Central memory CD4-positive, alpha-beta T cell (primary cell): ENCODE measurements around the gene TOX4.
"Not testable (repeated sequence)": the region's sequence is repeated elsewhere in the genome, so short reads cannot be mapped to it uniquely, and the experiment has no call there.

ENCODE experiments used
- DNase-seq: peaks from one replicate; pipeline ENCODE4 v3.0.0; 2022

TOX4 gene

DNA sequence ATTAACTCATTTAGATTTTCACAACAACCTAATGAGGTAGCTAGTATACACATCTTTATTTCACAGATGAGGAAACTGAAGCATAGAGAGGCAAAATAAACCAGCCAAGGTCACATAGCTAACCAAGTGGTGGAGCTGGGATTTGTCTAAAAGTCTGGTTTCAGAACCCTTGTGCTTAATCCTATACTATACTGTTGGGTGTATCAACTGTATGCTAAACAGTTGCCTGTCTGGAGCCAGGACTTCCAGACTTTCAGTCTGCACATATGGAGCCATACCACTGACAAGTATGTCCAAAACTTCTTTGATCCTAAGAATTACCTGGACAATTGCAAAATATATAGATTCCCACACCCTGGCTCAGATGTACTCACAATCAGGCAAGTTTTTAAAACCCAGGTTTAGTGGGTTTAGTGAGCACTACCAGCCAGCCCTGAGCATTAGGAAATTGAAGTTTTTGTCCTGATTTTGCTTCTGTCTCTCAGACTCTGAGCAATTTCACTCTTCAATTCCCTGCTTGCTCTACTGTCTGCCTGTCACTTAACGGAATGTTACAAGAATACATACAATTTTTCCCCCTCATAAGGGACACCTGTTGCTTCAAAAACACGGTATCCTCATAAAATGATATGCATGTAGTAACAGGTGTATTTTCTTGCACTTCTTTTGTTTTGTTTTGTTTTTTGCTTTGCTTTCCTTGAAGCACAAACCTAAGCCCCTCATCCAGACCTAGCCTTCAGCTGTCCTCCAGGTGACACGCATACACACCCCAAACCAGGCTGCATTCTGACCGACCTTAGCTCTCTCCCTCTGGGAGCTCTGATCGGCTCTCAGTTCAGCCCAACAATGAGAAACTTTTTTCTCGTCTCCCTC lies 58.8 kb downstream of the TOX4 start:
- DNase-seq = no peak

DNA sequence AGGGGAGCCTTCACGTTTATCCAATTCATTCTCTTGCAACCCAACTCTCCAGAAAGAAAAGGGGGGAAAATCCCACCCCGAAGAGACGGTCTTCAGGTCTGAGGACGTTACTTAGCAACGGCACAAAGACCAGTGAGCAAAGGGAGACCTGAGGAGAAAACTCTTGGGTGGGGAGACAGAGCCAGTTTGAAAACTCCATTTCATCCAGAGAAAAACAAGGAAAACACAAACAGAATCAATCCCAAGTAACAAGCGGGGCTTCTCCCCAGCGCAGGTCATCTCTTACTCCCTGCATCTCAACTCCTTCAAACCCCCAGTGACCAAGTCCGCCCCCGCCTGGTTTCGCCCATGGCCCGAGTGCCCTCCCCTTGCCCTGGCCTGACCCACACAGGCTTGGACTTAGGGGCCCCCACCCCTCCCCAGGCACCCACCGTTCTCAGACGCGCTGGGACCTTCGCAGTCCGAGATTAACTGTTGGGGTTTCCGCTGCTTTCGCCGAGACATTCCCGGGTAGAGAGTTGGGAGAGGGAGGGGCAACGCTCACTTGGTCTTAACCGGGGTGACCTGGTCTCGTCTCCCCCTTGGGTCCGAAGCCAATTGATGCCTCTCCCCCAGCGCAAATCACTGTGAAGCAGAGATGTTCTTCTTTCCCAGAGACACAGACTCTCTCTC lies 59.6 kb downstream of the TOX4 start:
- DNase-seq = no peak

DNA sequence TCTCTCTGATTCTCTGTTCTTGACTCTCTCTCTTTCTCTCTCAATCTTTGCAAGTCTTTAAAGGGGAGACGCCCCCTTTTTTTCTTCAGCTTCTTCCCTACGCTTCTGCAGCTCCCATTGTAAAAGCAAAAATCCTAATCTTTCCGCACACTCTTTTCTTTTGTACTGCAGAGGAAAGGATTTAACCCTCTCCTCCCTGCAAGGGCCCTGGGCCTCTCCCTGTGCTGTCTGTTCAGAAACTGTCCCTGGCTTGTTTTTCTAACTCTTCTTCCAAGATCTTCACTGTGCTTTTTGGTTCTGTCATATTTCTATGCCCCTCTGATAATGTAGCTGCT lies 60.1 kb downstream of the TOX4 start:
- DNase-seq = no peak

DNA sequence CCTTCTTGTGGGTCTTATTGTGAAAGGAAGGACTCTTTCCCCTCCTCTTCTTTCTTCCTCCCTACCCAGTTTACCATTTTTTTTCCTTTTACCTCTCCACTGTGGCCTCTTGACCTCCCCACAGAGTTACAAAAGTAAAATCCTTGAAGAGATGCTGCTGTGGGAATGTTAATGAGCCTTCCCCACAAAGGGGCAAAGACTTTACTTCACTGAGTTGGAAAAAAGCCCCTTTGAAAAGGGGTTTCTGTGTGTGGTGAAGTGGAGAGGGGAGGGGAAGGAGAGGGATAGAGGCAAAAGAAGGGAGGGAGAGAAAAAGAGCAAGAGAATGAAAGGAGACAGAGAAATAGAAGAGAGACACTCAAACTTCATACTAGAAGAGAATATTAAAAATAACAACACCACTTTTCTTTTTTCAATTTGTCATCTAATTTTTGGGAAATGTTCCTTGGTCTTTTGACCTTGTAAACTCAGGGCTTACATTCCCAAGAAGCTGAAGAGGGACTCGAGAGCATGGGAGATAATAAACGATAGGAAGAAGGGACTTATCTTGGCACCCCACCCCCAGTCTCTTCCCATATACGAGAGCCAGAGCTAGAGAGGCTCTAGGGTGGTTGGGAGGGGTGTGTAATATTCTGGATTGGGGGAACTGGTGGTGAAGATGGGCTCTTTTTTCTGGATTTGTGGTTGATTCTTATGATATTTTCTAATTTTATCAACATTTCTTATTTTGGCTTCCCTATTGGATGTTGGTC lies 62.4 kb downstream of the TOX4 start:
- no peak for DNase-seq

DNA sequence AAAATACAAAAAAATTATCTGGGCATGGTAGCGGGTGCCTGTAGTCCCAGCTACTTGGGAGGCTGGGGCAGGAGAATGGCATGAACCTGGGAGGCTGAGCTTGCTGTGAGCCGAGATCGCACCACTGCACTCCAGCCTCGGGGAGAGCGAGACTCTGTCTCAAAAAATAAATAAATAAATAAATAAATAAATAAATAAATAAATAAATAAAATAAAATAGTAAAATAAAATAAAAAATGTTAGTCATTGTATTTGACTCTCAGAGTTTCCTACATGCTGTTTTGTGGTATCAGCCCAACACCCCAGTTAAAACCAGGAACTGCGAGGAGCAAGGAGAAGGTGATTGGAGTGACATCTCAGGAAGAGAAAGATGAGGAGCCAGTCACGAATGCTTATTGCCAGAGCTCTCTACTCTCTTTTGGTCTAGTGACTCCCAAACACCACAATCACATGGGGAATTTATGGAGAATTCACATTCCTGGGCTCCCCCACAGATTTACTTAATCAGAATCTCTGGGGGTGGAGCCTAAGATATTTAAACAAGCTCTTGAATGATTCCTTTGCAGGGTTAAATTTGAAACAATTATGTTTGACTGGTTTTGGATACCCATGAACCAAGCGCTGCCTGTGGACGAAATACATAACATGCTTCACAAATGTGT lies 64.5 kb downstream of the TOX4 start:
- no peak for DNase-seq

DNA sequence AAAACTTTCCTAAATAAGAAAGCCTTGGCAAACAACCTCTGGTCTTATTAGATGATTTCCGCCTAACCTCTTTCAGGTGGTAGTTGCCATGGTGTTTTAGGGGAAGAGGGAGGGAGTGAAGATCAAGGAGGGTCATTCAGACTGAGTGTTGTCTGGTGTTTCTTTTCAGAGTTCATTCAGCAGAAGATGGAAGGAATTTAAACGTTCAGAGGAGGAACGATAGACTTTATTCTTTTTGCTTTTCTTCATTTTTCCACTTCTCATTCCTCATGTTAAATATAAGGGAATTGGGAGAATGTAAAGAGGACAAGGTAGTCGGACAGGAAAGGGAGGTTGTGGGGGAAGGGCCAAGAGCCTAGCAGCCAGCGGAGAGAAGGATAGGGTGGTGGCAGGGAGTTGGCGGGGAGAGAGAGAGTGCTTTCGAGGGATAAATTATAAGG lies 66.5 kb downstream of the TOX4 start:
- DNase-seq = no peak

DNA sequence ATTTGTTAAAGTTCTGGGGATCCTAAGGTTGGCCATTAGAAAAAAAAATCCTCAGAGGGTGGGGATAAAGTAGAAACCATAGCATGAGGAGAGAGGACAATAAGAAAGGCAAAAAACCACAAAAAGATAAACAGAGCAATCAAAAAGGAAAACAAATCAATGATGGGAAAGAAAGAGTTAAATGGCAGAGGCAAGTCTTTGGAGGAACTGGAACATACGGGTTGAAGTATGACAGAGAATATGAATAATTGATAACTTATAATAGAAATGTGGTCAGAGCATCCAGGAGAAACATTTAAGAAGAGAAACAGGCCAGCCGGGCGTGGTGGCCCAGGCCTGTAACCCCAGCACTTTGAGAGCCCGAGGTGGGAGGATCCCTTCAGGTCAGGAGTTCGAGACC lies 67.0 kb downstream of the TOX4 start:
- DNase-seq = no peak

DNA sequence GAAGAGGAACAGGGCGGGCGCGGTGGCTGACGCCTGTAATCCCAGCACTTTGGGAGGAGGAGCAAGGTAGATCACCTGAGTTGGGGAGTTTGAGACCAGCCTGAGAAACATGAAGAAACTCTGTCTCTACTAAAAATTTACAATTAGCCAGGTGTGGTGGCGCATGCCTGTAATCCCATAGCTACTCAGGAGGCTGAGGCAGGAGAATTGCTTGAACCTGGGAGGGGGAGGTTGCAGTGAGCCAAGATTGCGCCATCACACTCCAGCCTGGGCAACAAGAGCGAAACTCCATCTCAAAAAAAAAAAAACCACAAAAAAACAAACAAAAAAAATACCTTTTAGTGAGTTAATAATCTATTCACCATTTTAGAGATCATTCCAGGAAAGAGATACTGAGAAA lies 67.6 kb downstream of the TOX4 start:
- DNase-seq = not testable (repeated sequence)
